DMS114 treated with DMSO at 0.1 percent for 48 hours (cell line): ENCODE results near the gene ILK.

ENCODE experiments used
- DNase-seq: peaks from one replicate; lab custom pipeline; 2025; ENCODE audit not compliant: unreplicated experiment; lab: John Stamatoyannopoulos, UW

ILK gene

DNA sequence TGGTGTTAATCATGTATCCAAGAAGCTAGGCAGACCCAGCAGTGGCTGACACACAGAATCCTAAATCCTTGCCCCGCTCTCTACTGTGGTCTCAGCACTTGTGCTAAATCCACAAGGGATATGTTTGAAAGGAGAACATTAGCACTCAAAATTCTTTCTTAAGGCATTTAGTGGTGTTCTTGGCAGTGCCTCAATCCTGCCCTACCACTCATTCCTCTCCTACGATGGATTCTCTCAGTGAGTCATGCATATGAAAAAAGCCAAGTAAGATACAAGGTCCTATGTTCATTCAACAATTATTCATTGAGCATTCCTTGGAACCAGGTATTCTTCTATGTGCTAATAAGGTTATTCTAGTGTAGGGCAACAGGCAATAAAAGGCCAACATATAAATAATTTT, 31.4 kb upstream of the ILK start:
- no peak for DNase-seq

DNA sequence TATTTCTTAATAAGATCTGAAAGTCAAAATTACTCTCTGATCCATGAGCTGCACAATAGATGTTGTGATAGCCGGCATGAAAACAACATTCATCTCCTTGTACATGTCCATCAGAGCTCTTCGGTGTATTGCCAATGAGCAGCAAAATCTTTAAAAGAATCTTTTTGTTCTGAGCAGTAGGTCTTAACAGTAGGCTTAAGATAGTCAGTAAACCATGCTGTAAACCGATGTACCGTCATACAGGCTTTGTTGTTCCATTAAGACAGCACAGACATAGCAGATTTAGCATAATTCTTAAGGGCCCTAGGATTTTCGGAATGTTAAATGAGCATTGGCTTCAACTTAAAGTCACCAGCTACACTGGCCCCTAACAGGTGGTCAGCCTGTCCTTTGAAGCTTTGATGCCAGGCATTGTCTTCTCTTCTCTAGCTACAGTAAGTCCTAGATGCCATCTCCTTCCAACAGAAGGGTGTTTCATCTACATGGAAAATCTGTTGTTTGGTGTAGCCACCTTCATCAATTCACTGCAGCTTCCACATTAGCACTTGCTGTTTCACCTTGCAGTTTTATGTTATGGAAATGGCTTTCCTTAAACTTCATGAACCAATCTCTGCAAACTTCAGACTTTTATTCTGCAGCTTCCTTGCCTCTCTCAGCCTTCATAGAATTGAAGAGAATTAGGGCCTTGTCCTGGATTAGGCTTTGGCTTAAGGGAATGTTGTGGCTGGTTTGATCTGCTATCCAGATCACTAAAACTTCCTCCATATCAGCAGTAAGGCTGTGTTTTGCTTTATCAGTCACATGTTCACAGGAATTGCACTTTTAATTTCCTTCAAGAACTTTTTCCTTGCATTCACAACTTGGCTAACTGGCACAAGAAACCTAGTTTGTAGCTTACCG, 28.5 kb upstream of the ILK start:
- no peak for DNase-seq

DNA sequence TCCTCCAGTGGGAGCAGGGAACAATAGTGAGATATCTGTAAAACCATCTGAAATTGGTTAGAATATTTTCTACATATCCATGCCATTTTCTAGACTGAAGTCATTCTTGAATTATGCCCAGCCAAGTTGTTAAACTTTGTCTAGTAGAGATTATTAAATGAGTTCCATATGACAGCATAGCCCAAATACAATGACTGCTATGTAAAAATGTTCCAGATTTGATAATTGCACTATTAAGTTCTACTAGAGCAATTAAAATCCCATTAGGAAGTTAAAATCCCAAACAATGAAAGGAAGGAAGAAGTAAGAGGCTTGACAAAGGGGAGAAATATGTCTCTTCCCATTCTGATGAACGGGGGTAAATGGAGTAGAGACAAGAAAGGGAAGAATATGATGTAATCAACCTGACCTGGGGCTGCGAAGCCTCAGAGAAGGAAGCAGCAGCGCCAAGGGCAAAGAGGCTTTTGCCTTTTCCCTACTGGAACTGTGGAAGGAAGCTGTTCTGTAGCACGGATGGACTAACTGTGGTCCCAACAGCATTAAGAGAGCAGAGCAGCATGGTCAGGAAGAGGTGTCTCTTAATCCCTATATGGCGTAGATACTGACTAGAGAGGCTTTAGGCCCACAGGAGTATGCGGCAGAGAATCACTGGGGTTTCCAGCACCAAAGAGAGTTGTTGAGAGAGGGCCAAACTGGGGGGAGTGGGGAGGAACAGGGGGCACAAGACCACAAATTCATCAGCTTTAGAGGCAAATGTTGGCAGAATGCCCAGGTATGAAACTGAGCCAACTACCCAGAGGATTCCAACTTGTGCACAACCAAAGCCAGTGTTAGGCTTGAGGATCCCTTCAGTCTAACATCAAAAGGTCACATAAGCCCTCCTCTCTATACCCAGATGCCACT, 26.9 kb upstream of the ILK start:
- no peak for DNase-seq

DNA sequence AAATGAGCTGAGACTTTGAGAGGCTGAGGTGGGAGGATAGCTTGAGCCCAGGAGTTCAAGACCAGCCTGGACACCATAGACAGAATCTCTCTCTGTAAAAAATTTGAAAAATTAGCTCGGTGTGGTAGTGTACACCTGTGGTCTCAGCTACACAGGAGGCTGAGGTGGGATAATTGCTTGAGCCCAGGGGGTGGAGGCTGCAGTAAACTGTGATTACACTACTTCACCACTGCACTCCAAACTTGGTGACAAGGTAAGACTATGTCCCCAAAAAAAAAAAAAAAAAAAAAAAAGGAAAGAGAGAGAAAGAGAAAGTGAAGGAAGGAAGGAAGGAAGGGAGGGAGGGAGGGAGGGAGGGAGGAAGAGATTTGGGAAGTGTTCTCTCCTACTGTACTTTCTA, 25.4 kb upstream of the ILK start:
- no peak for DNase-seq

DNA sequence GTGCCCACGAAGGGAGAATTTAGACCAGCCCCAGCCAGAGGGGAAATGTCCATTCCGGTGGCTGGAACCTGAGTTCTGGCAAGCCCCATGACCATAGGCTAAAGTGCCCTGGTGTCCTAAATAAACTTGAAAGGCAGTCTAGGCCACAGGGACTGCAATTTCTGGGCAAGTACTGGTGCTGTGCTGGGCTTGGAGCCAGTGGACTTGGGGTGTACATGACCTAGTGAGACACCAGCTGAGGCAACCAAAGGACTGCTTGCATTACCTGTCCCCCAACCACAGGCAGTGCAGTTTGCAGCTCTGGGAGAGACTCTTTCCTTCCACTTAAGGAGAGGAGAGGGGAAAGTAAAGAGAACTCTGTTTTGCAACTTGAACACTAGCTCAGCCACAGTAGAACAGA, 23.9 kb upstream of the ILK start:
- no peak for DNase-seq

DNA sequence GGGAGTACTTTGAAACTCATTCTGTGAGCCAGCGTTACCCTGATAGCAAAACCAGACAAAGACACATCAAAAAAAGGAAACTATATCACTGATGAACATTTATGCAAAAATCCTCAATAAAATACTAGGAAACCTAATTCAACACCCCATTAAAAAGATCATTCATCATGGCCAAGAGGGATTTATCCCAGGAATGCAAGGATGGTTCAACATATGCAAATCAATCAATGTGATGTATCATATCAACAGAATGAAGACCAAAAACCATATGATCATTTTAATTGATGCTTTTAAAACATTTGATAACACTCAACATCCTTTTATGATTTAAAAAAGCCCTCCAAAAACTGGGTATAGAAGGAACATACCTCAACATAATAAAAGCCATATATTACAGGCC, 20.0 kb upstream of the ILK start:
- no peak for DNase-seq

DNA sequence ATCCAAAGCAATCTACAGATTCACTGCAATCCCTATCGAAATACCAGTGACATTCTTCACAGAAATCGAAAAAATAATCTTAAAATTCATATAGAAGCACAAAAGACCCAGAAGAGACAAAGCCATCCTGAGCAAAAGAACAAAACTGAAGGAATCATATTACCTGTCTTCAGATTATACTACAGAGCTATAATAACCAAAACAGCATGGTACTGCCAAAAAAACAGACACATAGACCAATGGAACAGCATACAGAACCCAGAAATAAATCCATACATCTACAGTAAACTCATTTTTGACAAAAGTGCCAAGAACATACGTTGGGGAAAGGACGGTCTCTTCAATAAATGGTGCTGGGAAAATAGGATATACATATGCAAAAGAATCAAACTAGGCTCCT, 19.0 kb upstream of the ILK start:
- DNase-seq: no peak

DNA sequence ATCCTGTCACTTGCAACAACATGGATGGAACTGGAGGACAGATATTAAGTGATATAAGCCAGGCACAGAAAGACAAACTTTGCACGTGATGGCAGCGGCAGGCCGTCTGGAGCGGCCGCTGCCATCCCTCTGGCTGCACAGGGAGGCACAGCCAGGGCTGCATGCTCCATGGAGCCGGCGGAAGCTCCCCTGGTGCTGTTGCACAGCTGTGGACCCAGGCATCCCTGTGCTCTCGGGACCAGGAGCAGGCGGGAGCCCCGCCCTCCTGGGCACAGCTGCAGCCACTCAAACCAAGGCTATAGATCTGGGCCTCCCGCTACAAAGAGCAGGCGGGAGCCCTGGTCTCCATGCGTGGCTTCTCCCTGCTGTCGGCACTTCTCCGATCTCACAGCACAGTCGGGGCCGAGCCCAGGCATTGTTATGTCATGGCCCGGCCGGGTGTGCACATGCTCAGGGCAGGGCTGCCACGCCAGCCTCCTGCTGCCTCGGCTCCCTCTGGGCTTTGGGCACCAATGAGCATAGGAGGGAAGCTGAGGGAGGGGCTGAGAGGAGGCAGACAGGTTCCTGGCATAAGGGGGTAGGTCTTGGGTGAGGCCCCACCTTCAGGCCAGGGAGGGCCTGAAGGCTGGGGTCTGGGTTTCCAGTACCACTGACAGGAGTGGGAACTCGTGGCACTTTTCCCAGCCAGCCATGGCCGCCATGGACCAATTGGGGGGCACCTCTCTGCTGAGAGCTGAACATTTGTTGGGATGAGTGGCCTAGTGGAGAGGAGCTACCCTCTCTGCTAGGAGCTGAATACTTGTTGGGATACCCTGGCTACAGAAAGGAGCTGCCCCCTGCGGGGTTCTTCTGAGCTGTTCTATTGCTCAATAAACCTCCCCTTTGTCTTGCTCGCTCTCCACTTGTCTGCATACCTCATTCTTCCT, 16.9 kb upstream of the ILK start:
- no peak for DNase-seq

DNA sequence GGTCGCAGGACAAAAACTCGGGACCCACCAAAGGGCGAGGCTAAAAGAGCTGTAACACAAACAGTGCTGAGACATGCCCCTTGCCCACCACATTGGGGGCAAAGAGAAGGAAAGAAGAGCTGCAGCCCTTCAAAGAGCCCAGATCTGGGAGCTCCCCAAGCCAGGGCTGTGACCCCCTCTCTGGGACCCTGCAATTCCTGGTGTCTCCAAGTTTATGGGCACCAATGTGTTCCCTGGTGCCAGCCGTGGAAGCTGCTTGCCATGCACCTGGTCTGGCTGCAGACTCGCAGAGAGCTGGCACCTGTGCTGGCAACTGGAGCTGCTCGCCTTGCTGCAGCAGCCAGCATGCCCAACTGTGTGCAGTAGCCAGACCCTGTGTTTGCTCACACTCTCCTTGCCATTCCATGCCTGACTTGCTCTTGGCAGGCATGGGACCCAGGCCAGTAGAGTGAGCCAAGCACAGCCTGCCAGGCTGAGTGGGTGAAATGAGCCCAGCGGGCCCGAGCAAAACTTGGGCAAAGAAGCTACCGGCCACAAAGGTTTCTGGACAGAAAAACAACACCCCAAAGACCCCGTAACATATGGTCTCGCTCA, 16.1 kb upstream of the ILK start:
- DNase-seq: no peak

DNA sequence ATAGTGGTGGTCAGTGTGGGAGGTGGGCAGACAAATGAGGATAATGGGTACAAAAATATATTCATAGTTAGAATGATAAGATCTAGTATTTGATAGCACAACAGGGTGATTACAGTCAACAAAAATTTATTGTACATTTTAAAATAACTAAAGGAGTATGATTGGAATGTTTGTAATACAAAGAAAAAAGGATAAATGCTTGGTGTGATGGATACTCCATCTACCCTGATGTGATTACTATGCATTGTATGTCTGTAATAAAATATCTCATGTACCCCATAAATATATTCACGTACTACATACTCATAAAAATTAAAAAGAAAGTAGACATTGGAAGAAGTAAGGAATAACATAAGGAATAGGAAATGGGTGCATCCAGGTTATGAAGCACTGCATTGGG, 15.6 kb upstream of the ILK start:
- no peak for DNase-seq

DNA sequence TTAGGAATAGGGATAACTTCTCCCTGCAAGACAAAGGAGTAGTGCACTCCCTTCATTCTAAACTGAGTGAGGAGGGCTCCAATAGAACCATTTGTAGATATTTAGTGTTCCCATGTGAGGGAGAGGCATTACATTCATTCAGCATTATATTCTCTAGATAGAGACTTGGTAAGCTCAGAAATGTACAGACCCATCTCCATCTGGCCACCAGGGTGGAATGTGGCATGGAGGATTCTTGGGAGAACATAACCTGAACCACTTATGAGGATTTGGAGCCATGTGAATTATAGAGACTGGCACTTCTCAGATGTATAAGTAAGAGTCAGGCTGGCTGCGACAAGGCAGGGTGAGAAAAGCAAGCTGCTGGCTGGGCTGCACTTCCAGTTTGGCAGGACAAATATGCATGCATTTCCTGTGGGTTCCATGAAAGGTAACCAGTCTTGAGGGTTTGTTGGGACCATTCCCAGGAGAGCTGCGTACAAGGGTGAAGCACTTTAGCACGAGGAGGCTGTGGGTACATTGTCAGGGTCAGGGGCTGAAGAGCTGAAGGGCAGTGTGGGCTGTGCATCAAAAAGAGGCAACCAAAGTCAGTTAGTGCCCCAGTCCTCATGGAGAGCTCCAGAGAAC, 9.3 kb upstream of the ILK start:
- DNase-seq: no peak

DNA sequence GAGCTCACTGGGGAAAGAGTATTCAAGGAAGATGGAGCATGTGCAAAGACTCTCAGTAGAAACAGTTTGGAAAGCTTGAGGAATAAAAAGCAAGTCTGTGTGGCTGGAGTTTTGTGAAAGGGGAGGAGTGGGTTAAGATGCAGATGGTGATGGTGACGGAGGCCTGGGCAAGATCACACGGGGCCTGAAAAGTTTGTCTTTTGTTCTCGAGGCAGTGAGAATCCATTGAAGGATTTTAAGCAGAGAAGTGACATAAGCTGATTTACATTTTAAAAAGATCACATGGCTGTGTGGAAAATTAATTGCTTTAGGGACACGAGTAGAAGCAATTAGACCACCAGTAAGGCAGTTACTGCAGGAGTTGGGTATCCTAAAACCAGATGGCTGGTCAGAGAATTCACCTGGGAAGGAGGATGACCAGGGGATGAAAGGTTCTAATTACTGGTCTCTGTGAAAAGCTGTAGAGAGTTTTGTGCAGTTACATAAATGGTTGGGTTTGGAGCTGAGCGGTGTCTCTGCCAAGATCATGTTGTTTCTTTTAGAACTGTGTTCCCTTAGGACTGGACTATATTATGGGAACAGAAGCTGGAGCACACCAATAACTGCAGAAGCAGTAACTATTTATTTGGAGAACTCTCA, 7.2 kb upstream of the ILK start:
- no peak for DNase-seq

DNA sequence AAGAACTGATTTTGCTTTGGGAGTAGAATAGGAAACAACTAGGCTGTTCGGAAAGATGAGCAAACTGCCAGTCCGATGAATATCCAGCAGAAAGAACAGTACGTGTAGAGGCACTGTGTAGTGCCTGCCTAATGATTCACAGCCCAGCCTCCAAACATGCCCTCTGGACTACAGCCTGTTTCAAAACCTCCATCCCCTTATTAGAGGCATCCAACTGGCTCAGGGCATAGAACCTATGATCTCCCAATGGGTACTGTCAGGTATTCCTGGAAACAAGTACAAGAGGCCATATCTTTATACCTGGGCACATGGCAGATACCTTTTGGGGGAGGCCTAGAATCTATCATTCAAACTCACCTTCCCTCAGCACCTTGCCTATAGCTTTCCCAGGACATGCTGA, 5.0 kb upstream of the ILK start:
- no peak for DNase-seq

DNA sequence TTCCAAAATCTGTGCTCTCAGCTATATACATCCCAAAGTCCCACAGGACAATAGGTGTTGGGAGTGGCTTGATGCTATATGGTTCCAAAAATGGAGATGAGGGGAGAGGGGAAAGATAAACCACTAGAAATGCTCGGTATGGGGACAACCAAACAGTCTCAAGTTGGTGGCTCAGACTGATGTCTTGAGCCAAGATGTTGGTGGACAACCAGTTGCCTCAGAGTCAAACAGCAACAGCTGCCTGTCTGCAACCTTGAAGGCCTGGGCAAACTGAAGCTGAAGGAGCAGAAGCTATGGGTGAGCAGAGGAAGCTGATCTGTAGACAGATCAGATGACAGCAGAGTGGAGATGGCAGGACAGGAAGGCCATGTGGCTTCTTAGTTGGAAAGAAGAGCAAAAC, 4.1 kb upstream of the ILK start:
- DNase-seq: no peak

DNA sequence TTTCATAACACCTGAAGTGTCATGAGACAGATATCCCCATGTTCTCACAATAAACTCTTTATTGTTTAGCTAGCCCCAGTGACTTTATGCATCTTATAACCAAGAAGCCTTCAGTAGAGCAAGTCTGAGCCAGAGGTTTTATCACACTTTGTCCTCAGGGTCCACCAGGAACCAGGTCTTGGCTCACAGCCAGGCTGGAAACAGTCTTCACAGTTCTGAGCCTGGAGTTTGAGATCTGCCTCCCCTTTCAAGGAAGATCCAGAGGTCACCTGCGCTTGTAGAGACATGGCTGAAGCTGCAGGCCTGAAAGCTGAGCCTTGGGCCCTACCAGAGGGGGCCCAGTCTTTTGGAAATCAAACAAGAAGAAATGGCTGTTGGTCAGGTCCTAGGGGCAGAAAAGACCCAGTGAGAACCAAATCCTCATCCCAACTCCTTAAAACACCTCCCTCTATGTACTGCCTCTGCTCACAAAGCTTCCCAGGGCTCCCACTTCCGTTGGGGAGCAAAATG, 3.6 kb upstream of the ILK start:
- DNase-seq: no peak

DNA sequence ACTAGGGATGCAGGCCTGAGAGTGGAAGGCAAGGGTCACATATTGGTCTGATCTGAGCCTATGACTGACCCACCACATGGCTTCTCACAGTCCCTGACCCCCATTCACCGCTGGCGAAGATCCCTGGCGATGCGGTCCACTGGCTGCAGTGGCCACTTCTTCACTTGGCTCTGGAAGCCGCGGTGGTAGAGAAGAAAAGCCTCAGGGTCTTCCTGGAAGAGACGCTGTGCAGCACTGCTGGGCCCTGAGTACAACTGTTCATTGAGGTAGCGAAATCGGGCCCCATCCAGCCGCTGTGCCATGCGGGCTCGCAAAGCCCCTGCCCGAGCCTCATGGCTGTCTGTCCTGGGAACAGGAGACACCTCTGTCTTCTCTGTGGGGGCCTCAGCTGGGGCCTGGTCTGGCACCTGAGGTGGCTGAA, 2.5 kb upstream of the ILK start:
- DNase-seq: no peak

DNA sequence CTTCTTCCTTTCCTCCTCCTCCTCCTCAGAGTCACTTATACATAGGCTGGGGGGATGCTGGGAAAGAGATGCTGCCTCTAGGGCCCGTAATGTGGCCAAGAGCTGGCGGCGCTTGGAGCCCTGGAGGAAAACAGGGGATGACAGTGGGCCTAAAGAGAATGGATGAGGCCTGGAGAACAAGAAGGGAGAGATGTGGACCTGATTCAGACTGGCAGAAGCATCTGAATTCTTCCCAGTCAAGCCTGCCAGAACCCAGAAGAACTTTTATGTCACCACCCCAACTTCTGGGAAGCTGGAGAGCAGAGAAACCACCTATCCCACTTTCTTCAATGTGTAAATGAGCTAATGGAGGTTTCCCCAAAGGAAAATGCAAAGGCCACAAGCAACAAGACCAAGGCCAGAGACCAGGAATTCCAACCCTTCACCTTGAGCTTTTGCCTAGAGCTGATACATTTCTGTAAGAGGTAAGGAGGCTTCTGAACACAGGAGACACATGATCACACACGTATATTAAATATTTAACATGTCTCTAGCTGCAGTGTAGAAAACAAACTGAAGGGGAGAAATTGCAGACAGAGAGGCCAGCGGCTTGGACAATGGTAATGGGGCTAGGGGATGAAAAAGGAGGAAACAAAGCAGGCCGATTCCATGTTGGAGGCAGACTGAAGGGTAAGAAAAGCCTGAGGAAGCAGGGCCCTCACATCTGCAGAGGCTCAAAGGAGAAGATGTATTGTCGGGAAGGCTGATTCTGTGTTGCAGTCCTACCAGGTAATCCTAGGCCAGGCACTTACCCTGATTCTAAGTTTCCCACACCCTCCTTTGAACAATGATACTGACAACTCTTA, 1.3 kb upstream of the ILK start:
- no peak for DNase-seq

DNA sequence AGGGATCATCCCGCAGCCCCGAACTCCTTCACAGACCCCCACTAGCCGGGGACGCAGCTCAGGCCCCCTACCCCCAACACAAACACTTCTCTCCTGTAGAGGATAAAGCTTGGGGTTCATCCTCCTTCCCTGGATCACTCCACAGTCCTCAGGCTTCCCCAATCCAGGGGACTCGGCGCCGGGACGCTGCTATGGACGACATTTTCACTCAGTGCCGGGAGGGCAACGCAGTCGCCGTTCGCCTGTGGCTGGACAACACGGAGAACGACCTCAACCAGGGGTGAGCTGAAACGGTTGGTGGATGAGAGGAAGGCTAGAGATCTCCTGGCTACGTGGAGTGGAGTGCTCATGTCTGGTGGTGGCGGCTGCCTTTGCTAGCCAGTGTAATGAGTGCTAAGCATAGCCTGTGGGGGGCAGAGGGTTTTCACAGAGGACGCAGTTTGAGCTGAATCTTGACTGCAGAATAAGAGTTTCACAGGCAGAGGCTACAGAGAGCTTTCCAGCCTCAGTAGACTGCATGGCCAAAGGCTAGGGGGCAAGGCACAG, 580 bp downstream of the ILK start:
- DNase-seq: peak; percentile 27
